Measurements from ENCODE around the gene ATP5F1E.
A peak's percentile ranks its signal among the peaks of the same experiment; 100 is the strongest.

The ATP5F1E gene

DNA sequence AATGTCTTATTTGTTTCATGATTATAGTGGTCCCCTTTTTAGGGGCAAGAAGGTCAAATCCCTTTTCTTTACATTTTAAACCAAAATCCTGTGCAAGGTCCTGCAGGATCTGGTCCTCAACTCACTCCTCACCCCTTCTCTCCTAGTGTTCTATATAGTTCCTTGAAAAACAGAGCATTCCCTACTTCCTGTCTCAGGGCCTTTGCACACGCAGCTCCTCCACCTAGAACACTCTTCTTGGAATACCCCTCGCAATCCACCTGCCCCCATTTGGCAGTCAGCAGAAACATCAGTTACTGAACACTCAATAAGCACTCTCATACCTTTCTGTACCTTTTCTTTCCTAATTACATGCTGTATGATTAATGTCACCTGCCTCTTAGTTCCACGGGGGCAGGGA lies 3.2 kb upstream of the ATP5F1E start:
- Histone ChIP-seq H3K4me1 (ENCODE audit: control insufficient read depth, insufficient read depth, low read length) (peaks cover 5% of the 10 kb centered on the region; the same call in 1 of the 2 replicates), H3K36me3 (ENCODE audit: control insufficient read depth in 2 of 2, insufficient read depth in 1 of 2, low read length in 2 of 2) (peaks cover 16 to 66% of the 10 kb centered on the region in 2 experiments; a peak in 2 of 3 replicates), H3K27ac (ENCODE audit: extremely low read depth, low read depth, low read length) (no peak overlapping the region), H3K4me3 (ENCODE audit: low read depth, low read length) (no peak overlapping the region), H3K9me3 (ENCODE audit: control insufficient read depth, insufficient read depth, low read depth, low read length) (no peaks in the 10 kb centered on the region)
- TF ChIP-seq KLF9 (tag by site-specific recombination; IDR thresholded peaks at IDR 0.05; ENCODE audit: low read depth): no peak
- peak; percentile 90 for TF ChIP-seq ZNF623 (tag by site-specific recombination; IDR thresholded peaks at IDR 0.05)
- CTCF ChIA-PET: no interaction called here
- POLR2A ChIA-PET: no interaction called here

DNA sequence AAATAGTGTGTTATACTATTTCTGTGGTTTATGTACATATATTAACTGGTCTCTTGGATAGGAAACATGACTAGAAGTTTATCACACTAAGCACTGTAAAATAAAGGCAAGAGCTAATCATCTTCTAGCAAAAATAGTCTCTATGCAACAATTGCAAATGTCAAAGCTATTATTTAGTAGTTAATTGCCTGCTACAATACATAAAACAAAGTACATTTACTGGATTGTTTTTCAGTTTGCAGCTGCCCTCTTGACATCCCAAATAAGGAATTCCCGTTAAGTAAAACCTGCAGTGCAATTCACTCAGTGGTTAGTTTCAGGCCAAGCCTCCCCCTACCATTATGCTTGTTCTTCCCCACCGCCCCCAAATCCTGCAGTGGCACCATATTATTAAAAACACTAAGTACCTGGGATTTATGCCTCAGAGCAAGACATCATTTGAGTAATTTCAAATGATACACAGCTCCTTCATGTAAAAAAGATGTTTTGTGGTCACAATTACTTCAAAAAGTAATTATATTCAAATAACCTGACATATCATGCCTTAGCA lies 1.6 kb upstream of the ATP5F1E start:
- TF ChIP-seq, protein P1, sequence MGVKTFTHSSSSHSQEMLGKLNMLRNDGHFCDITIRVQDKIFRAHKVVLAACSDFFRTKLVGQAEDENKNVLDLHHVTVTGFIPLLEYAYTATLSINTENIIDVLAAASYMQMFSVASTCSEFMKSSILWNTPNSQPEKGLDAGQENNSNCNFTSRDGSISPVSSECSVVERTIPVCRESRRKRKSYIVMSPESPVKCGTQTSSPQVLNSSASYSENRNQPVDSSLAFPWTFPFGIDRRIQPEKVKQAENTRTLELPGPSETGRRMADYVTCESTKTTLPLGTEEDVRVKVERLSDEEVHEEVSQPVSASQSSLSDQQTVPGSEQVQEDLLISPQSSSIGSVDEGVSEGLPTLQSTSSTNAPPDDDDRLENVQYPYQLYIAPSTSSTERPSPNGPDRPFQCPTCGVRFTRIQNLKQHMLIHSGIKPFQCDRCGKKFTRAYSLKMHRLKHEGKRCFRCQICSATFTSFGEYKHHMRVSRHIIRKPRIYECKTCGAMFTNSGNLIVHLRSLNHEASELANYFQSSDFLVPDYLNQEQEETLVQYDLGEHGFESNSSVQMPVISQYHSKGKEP (tag by site-specific recombination; IDR thresholded peaks at IDR 0.05): peak; percentile 61; the same call in 1 of the 2 replicates
- TF ChIP-seq, protein P2, sequence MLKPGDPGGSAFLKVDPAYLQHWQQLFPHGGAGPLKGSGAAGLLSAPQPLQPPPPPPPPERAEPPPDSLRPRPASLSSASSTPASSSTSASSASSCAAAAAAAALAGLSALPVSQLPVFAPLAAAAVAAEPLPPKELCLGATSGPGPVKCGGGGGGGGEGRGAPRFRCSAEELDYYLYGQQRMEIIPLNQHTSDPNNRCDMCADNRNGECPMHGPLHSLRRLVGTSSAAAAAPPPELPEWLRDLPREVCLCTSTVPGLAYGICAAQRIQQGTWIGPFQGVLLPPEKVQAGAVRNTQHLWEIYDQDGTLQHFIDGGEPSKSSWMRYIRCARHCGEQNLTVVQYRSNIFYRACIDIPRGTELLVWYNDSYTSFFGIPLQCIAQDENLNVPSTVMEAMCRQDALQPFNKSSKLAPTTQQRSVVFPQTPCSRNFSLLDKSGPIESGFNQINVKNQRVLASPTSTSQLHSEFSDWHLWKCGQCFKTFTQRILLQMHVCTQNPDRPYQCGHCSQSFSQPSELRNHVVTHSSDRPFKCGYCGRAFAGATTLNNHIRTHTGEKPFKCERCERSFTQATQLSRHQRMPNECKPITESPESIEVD (tag by site-specific recombination; IDR thresholded peaks at IDR 0.05): peak; percentile 89
- TF ChIP-seq, protein P3, sequence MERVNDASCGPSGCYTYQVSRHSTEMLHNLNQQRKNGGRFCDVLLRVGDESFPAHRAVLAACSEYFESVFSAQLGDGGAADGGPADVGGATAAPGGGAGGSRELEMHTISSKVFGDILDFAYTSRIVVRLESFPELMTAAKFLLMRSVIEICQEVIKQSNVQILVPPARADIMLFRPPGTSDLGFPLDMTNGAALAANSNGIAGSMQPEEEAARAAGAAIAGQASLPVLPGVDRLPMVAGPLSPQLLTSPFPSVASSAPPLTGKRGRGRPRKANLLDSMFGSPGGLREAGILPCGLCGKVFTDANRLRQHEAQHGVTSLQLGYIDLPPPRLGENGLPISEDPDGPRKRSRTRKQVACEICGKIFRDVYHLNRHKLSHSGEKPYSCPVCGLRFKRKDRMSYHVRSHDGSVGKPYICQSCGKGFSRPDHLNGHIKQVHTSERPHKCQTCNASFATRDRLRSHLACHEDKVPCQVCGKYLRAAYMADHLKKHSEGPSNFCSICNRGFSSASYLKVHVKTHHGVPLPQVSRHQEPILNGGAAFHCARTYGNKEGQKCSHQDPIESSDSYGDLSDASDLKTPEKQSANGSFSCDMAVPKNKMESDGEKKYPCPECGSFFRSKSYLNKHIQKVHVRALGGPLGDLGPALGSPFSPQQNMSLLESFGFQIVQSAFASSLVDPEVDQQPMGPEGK (tag by site-specific recombination; IDR thresholded peaks at IDR 0.05): no peak
- peak; percentile 42; the same call in 1 of the 2 replicates for TF ChIP-seq ZBTB20 (tag by site-specific recombination; IDR thresholded peaks at IDR 0.05)
- no peak for TF ChIP-seq ZBTB48 (tag by site-specific recombination; IDR thresholded peaks at IDR 0.05)
- TF ChIP-seq GLI2 (tag by site-specific recombination; IDR thresholded peaks at IDR 0.05; ENCODE audit: borderline replicate concordance, low read depth): no peak
- TF ChIP-seq HOXD13 (CRISPR knock-in tag; IDR thresholded peaks at IDR 0.05; ENCODE audit: borderline replicate concordance): no peak
- no peak for TF ChIP-seq ZNF626 (tag by site-specific recombination; IDR thresholded peaks at IDR 0.05)
- no peak for TF ChIP-seq ZBTB21 (tag by site-specific recombination; IDR thresholded peaks at IDR 0.05)
- no peak for TF ChIP-seq KLF7 (tag by site-specific recombination; IDR thresholded peaks at IDR 0.05; ENCODE audit: borderline replicate concordance)
- peak; percentile 96 for TF ChIP-seq SP7 (tag by site-specific recombination; IDR thresholded peaks at IDR 0.05)
- TF ChIP-seq OSR2 (tag by site-specific recombination; IDR thresholded peaks at IDR 0.05): 0 out of 2 replicates have a peak, but pooled peaks have one; percentile 37
- TF ChIP-seq, protein P4, sequence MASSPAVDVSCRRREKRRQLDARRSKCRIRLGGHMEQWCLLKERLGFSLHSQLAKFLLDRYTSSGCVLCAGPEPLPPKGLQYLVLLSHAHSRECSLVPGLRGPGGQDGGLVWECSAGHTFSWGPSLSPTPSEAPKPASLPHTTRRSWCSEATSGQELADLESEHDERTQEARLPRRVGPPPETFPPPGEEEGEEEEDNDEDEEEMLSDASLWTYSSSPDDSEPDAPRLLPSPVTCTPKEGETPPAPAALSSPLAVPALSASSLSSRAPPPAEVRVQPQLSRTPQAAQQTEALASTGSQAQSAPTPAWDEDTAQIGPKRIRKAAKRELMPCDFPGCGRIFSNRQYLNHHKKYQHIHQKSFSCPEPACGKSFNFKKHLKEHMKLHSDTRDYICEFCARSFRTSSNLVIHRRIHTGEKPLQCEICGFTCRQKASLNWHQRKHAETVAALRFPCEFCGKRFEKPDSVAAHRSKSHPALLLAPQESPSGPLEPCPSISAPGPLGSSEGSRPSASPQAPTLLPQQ (tag by site-specific recombination; IDR thresholded peaks at IDR 0.05): no peak
- no peaks in the 10 kb centered on the region for H3K9me3 ChIP-seq (ENCODE audit: control insufficient read depth, insufficient read depth, low read depth, low read length)
- peaks cover 16 to 75% of the 10 kb centered on the region in 2 experiments; a peak in 2 of 3 replicates for H3K36me3 ChIP-seq (ENCODE audit: control insufficient read depth in 2 of 2, insufficient read depth in 1 of 2, low read length in 2 of 2)
- POLR2A ChIA-PET: interaction anchor here (1.1 to 2.1 kb wide), 2 partner anchors 9 to 48 kb away, joined by 3 to 7 read pairs; partner anchors contain the start of gene PRELID3B
- H3K4me1 ChIP-seq (ENCODE audit: control insufficient read depth, insufficient read depth, low read length): peaks cover 7% of the 10 kb centered on the region; the same call in 1 of the 2 replicates
- CTCF ChIA-PET: interaction anchor here (0.7 kb wide), 1 partner anchor 55 kb away, joined by 4 read pairs; no protein-coding TSS in a partner anchor
- no peak overlapping the region for H3K27ac ChIP-seq (ENCODE audit: extremely low read depth, low read depth, low read length)
- H3K4me3 ChIP-seq (ENCODE audit: low read depth, low read length): no peak overlapping the region

Measured in HEK293 (cell line).